ENCODE measurements around the gene BMI1.

DNA sequence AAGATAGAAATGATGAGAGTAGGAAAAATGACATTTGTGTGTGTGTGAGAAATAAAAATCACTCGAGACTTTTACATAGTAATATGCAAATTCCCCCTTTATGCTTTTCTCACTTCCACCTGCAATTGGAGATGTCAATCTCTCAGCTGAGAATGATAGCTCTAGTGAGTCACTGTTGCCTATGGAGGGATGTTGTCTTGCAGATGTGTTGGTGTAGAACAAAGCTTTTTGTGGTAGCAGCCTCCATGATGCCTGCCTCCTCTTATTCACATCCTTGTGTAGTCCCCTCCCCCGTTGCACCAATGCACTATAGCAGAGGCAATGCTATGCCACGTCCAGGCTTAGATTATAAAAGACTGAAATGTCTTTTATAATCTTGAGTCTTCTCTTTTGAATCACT lies 58.2 kb downstream of the BMI1 start:
- TF ChIP-seq, protein P1, sequence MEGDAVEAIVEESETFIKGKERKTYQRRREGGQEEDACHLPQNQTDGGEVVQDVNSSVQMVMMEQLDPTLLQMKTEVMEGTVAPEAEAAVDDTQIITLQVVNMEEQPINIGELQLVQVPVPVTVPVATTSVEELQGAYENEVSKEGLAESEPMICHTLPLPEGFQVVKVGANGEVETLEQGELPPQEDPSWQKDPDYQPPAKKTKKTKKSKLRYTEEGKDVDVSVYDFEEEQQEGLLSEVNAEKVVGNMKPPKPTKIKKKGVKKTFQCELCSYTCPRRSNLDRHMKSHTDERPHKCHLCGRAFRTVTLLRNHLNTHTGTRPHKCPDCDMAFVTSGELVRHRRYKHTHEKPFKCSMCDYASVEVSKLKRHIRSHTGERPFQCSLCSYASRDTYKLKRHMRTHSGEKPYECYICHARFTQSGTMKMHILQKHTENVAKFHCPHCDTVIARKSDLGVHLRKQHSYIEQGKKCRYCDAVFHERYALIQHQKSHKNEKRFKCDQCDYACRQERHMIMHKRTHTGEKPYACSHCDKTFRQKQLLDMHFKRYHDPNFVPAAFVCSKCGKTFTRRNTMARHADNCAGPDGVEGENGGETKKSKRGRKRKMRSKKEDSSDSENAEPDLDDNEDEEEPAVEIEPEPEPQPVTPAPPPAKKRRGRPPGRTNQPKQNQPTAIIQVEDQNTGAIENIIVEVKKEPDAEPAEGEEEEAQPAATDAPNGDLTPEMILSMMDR (IDR thresholded peaks at IDR 0.05; ENCODE audit: low read depth, low read length, missing input control): no peak
- TF ChIP-seq FOXA1 (IDR thresholded peaks at IDR 0.05): no peak
- TF ChIP-seq RAD21 (IDR thresholded peaks at IDR 0.05): no peak
- TF ChIP-seq HNF4A (conservative IDR thresholded peaks at IDR 0.05): no peak
- no peak for TF ChIP-seq GABPA (IDR thresholded peaks at IDR 0.05 in 1 of 2, conservative IDR thresholded peaks at IDR 0.05 in 1 of 2)
- TF ChIP-seq, protein P2, sequence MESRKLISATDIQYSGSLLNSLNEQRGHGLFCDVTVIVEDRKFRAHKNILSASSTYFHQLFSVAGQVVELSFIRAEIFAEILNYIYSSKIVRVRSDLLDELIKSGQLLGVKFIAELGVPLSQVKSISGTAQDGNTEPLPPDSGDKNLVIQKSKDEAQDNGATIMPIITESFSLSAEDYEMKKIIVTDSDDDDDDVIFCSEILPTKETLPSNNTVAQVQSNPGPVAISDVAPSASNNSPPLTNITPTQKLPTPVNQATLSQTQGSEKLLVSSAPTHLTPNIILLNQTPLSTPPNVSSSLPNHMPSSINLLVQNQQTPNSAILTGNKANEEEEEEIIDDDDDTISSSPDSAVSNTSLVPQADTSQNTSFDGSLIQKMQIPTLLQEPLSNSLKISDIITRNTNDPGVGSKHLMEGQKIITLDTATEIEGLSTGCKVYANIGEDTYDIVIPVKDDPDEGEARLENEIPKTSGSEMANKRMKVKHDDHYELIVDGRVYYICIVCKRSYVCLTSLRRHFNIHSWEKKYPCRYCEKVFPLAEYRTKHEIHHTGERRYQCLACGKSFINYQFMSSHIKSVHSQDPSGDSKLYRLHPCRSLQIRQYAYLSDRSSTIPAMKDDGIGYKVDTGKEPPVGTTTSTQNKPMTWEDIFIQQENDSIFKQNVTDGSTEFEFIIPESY (IDR thresholded peaks at IDR 0.05): no peak
- TF ChIP-seq SP1 (IDR thresholded peaks at IDR 0.05): no peak
- TF ChIP-seq, protein P3, sequence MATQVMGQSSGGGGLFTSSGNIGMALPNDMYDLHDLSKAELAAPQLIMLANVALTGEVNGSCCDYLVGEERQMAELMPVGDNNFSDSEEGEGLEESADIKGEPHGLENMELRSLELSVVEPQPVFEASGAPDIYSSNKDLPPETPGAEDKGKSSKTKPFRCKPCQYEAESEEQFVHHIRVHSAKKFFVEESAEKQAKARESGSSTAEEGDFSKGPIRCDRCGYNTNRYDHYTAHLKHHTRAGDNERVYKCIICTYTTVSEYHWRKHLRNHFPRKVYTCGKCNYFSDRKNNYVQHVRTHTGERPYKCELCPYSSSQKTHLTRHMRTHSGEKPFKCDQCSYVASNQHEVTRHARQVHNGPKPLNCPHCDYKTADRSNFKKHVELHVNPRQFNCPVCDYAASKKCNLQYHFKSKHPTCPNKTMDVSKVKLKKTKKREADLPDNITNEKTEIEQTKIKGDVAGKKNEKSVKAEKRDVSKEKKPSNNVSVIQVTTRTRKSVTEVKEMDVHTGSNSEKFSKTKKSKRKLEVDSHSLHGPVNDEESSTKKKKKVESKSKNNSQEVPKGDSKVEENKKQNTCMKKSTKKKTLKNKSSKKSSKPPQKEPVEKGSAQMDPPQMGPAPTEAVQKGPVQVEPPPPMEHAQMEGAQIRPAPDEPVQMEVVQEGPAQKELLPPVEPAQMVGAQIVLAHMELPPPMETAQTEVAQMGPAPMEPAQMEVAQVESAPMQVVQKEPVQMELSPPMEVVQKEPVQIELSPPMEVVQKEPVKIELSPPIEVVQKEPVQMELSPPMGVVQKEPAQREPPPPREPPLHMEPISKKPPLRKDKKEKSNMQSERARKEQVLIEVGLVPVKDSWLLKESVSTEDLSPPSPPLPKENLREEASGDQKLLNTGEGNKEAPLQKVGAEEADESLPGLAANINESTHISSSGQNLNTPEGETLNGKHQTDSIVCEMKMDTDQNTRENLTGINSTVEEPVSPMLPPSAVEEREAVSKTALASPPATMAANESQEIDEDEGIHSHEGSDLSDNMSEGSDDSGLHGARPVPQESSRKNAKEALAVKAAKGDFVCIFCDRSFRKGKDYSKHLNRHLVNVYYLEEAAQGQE (IDR thresholded peaks at IDR 0.05): no peak
